Left lung (tissue), 10 donors: ENCODE measurements around the gene EAF2. TPM values are rescaled to one million over a fixed set of nuclear protein-coding genes. Genes with fewer than 3 reads are reported as not detected.

Experiments
- ATAC-seq: fragments of 200-7000 bp; cut with Tn5 transposase; one replicate; pipeline ENCODE4 v1.9.1; 2020; ENCODE audit warnings: moderate library complexity
- DNase-seq, 4 donors: peaks; one replicate each; pipeline ENCODE4 v3.0.0-alpha.2; 2013 to 2020
- H3K27ac ChIP-seq, 2 donors: fragments of 200-600 bp; sonication (generic) in 1 of 2; one replicate each; pipeline versions ENCODE4 v1.5.0 to v1.8.0; 2020 to 2021
- H3K27me3 ChIP-seq, 2 donors: fragments of 200-600 bp; sonication (generic) in 1 of 2; one replicate each; pipeline versions ENCODE4 v1.5.0 to v1.8.0; 2020 to 2021
- H3K36me3 ChIP-seq, 2 donors: fragments of 200-600 bp; sonication (generic) in 1 of 2; one replicate each; pipeline versions ENCODE4 v1.5.0 to v1.8.0; 2020 to 2021
- H3K4me1 ChIP-seq, 2 donors: fragments of 200-600 bp; one replicate each; pipeline ENCODE4 v1.8.0; 2021
- H3K4me3 ChIP-seq, 2 donors: fragments of 200-600 bp; sonication (generic) in 1 of 2; one replicate each; pipeline versions ENCODE4 v1.5.0 to v1.8.0; 2020 to 2021; ENCODE audit warnings: mild to moderate bottlenecking in 1 of 2
- H3K9me3 ChIP-seq, 2 donors: fragments of 200-600 bp; sonication (generic) in 1 of 2; one replicate each; pipeline versions ENCODE4 v1.5.0 to v1.8.0; 2020 to 2021
- CTCF ChIP-seq, 2 donors: fragments of 200-600 bp; sonication (generic) in 1 of 2; IDR thresholded peaks; one replicate each; pipeline versions ENCODE4 v1.5.0 to v1.8.0; 2021; ENCODE audit warnings: antibody characterized with exemption in 2 of 2
- intact Hi-C, 2 donors: fragments of 100-400 bp; cut with DNase I; formaldehyde crosslinking; loops; one replicate each; pipeline versions ENCODE4 v1.11.2 to v1.14.2; 2022
- polyA plus RNA-seq, 6 donors: library from polyadenylated mRNA; unstranded; fragments of 120-200 nt; gene quantifications; one replicate each; pipeline ENCODE4 v1.2.1, GENCODE V29; 2013; ENCODE audit not compliant: insufficient read length in 6 of 6
- total RNA-seq, 2 donors: library from RNA; stranded (reverse); fragmentation: NEBNext Ultra II Directional; extraction: Animal tissue kit (Norgen Biotek cat#: 25700); gene quantifications; one replicate each; pipeline ENCODE4 v1.2.1, GENCODE V29; 2021
- donor health status: DM: no; HTN: yes; CAD: no.
- donor health status: DM: no; HTN: no; CAD: no.

The EAF2 gene
- total and polyA plus RNA-seq, 8 donors = 3.6 to 13.5 (median 4.2) TPM

GRCh38 chr3:121924734-121925133 lies 89.7 kb downstream of the EAF2 start:
- H3K27me3 ChIP-seq = no peaks in the 10 kb centered on the region
- H3K4me3 ChIP-seq = no peak overlapping the region
- intact Hi-C loops = no loop called here
- no peak overlapping the region for H3K27ac ChIP-seq
- no peaks in the 10 kb centered on the region for H3K4me1 ChIP-seq
- peaks cover 0 to 58% of the 10 kb centered on the region in 2 donors for H3K36me3 ChIP-seq
- DNase-seq = no peak
- H3K9me3 ChIP-seq = no peaks in the 10 kb centered on the region
- TF ChIP-seq CTCF (IDR thresholded peaks at IDR 0.05) = no peak
- no peak for ATAC-seq

- no peak overlapping the region for H3K27ac ChIP-seq
- H3K27me3 ChIP-seq = no peaks in the 10 kb centered on the region
- H3K9me3 ChIP-seq = no peaks in the 10 kb centered on the region
- DNase-seq (no peak), ATAC-seq (no peak)
- H3K4me3 ChIP-seq = no peak overlapping the region
- no peak for TF ChIP-seq CTCF (IDR thresholded peaks at IDR 0.05)
- intact Hi-C loops = no loop called here
- H3K4me1 ChIP-seq = no peaks in the 10 kb centered on the region
- H3K36me3 ChIP-seq = peaks cover 0 to 74% of the 10 kb centered on the region in 2 donors
Observed at GRCh38 chr3:121926380-121926779, 91.4 kb downstream of the EAF2 start.

Other genes starting within 250 kb of the EAF2 start
- gene FBXO40, start 241.8 kb upstream of the EAF2 start, total RNA-seq = under 1 TPM; 0.03 to 0.05 TPM
- under 1 TPM; 0.03 to 0.10 (median 0.04) TPM for gene FBXO40, start 241.8 kb upstream of the EAF2 start, polyA plus RNA-seq
- gene HCLS1, start 174.3 kb upstream of the EAF2 start, total RNA-seq = 10 to 100 TPM; 37.4 to 98.6 TPM
- 1 to 10 TPM; 5.9 to 9.3 (median 7.4) TPM for gene HCLS1, start 174.3 kb upstream of the EAF2 start, polyA plus RNA-seq
- 10 to 100 TPM; 45.9 to 63.3 TPM for gene GOLGB1, start 85.5 kb upstream of the EAF2 start, total RNA-seq
- gene GOLGB1, start 85.5 kb upstream of the EAF2 start, polyA plus RNA-seq = 10 to 100 TPM; 55.4 to 75.7 (median 72.3) TPM
- 10 to 100 TPM; 11.9 to 23.9 TPM for gene IQCB1, start 149 bp upstream of the EAF2 start, total RNA-seq
- 10 to 100 TPM; 34.6 to 50.6 (median 40.2) TPM for gene IQCB1, start 149 bp upstream of the EAF2 start, polyA plus RNA-seq
- gene SLC15A2, start 59.2 kb downstream of the EAF2 start, total RNA-seq = 10 to 100 TPM; 30.9 to 61.7 TPM
- gene SLC15A2, start 59.2 kb downstream of the EAF2 start, polyA plus RNA-seq = 10 to 100 TPM in 5 of 6 donors, 1 to 10 TPM in 1; 8.3 to 31.7 (median 20.0) TPM
- gene ILDR1, start 187.0 kb downstream of the EAF2 start, total RNA-seq = 1 to 10 TPM; 5.3 to 9.8 TPM
- 1 to 10 TPM; 4.1 to 5.6 (median 5.0) TPM for gene ILDR1, start 187.0 kb downstream of the EAF2 start, polyA plus RNA-seq
- 10 to 100 TPM; 13.4 to 17.6 TPM for gene CD86, start 220.2 kb downstream of the EAF2 start, total RNA-seq
- 1 to 10 TPM; 1.6 to 3.2 (median 2.6) TPM for gene CD86, start 220.2 kb downstream of the EAF2 start, polyA plus RNA-seq